Measurements from ENCODE around the gene SMARCA1.

- TF ChIP-seq EZH2 (IDR thresholded peaks at IDR 0.05; ENCODE audit: insufficient read depth, poor library complexity, severe bottlenecking), result no peak
- no peak for TF ChIP-seq EZH2phosphoT487 (IDR thresholded peaks at IDR 0.05; ENCODE audit: insufficient read depth, low read depth)
These were observed 89.3 kb downstream of the SMARCA1 start for GRCh38 chrX:129433945-129434344.

Data from GM23248 (cell line).